Adrenal gland (tissue), 5 donors: ENCODE results near the gene PMF1.

Experiments
- POLR2A ChIP-seq, 2 donors: fragments of 450-650 bp; IDR thresholded peaks; one replicate each; pipeline ENCODE4 v1.6.1; 2017; ENCODE audit warnings: antibody characterized with exemption in 2 of 2, mild to moderate bottlenecking in 2 of 2, moderate library complexity in 1 of 2
- TF ChIP-seq, protein P1 (sequence below), 6 experiments: fragments of 450-650 bp in 4 of 6; fragments of 200-600 bp in 2 of 6; sonication (generic) in 1 of 6; IDR thresholded peaks; 1 replicate in 5 of 6; 2 replicates in 1 of 6; pipeline versions ENCODE4 v1.5.1 to v1.8.0; 2016 to 2021; ENCODE audit warnings: antibody characterized with exemption in 6 of 6, mild to moderate bottlenecking in 2 of 6, moderate library complexity in 1 of 6
- donor health status: DM: no; HTN: no; CAD: no.

GRCh38 chr1:156284112-156284511 lies 71.3 kb downstream of the PMF1 start, which contains the start of gene TMEM79:
- TF ChIP-seq POLR2A (IDR thresholded peaks at IDR 0.05): no peak
- TF ChIP-seq, protein P1, sequence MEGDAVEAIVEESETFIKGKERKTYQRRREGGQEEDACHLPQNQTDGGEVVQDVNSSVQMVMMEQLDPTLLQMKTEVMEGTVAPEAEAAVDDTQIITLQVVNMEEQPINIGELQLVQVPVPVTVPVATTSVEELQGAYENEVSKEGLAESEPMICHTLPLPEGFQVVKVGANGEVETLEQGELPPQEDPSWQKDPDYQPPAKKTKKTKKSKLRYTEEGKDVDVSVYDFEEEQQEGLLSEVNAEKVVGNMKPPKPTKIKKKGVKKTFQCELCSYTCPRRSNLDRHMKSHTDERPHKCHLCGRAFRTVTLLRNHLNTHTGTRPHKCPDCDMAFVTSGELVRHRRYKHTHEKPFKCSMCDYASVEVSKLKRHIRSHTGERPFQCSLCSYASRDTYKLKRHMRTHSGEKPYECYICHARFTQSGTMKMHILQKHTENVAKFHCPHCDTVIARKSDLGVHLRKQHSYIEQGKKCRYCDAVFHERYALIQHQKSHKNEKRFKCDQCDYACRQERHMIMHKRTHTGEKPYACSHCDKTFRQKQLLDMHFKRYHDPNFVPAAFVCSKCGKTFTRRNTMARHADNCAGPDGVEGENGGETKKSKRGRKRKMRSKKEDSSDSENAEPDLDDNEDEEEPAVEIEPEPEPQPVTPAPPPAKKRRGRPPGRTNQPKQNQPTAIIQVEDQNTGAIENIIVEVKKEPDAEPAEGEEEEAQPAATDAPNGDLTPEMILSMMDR (IDR thresholded peaks at IDR 0.05): no peak
